ENCODE results near the gene ADGRF3. TPM values are rescaled to one million over a fixed set of nuclear protein-coding genes. Genes with fewer than 3 reads are reported as not detected.
"Not testable (repeated sequence)": the region's sequence is repeated elsewhere in the genome, so short reads cannot be mapped to it uniquely, and the experiment has no call there.

Gene ADGRF3
- total and polyA plus RNA-seq, 2 of the 13 experiments (the other 11 are each of a cell fraction or from before 2014, with no cell fraction given), result 0.40 to 1.5 TPM

GRCh38 chr2:26330114-26330549 lies 16.5 kb downstream of the ADGRF3 start (continued):
- TF ChIP-seq TSC22D2 (CRISPR knock-in tag; IDR thresholded peaks at IDR 0.05; ENCODE audit: borderline replicate concordance) (0 out of 2 replicates have a peak, but pooled peaks have one; percentile 52), KMT2A (CRISPR knock-in tag; IDR thresholded peaks at IDR 0.05) (peak; percentile 27; the same call in 1 of the 2 replicates), TBX2 (CRISPR knock-in tag; IDR thresholded peaks at IDR 0.05; ENCODE audit: borderline replicate concordance) (no peak), SALL1 (CRISPR knock-in tag; IDR thresholded peaks at IDR 0.05) (peak; percentile 62), MIER3 (CRISPR knock-in tag; IDR thresholded peaks at IDR 0.05; ENCODE audit: borderline replicate concordance) (0 out of 2 replicates have a peak, but pooled peaks have one; percentile 65), MIXL1 (CRISPR knock-in tag; IDR thresholded peaks at IDR 0.05) (0 out of 2 replicates have a peak, but pooled peaks have one; percentile 23), ZNF331 (CRISPR knock-in tag; IDR thresholded peaks at IDR 0.05) (peak; percentile 79; the same call in 1 of the 2 replicates), MATR3 (CRISPR knock-in tag; IDR thresholded peaks at IDR 0.05) (no peak), ZBTB25 (CRISPR knock-in tag; IDR thresholded peaks at IDR 0.05) (no peak), ZFP36L2 (CRISPR knock-in tag; IDR thresholded peaks at IDR 0.05) (0 out of 2 replicates have a peak, but pooled peaks have one; percentile 60), ZNF614 (CRISPR knock-in tag; IDR thresholded peaks at IDR 0.05; ENCODE audit: borderline replicate concordance) (0 out of 2 replicates have a peak, but pooled peaks have one; percentile 70), EEA1 (CRISPR knock-in tag; IDR thresholded peaks at IDR 0.05; ENCODE audit: borderline replicate concordance) (no peak)

- in situ Hi-C loops (cut with HindIII; ENCODE audit: extremely low pct_ligation_motif_present, low pct_unique_long_range_greater_than_20kb), result loop anchor here (25.0 kb wide), 1 partner anchor 342 kb away; the partner anchor contains the start of gene KIF3C
- WGBS (ENCODE audit: low lambda C conversion rate), result 68% methylated on average over 4 of the region's 4 CpGs
Observed at GRCh38 chr2:26329083-26329482, 17.5 kb downstream of the ADGRF3 start.

More at GRCh38 chr2:26329083-26329482, 17.5 kb downstream of the ADGRF3 start:
- intact Hi-C loops (cut with micrococcal nuclease; ENCODE audit: unreplicated experiment), result loop anchor here (5.0 kb wide), 1 partner anchor 157 kb away; the partner anchor contains the start of gene GAREM2
- POLR2A ChIA-PET; H4K20me1 ChIP-seq (ENCODE audit: insufficient read depth, low read length); BruUV-seq (replicated peaks); H3K9ac ChIP-seq (ENCODE audit: insufficient read depth, low read depth, low read length); ATAC-seq; DNase-seq (ENCODE audit: low spot score); H3K4me2 ChIP-seq (ENCODE audit: low read depth, low read length); H3K36me3 ChIP-seq (replicated peaks in 1 of 2; ENCODE audit: control insufficient read depth in 1 of 2, insufficient read depth in 2 of 2, low read length in 2 of 2); H3K27ac ChIP-seq (ENCODE audit: extremely low read length, insufficient read depth, low read length); H3K27me3 ChIP-seq (ENCODE audit: control insufficient read depth in 1 of 2, insufficient read depth in 2 of 2, low read length in 2 of 2); H3K4me3 ChIP-seq (replicated peaks in 1 of 3; ENCODE audit: insufficient read depth in 1 of 3, low read depth in 2 of 3, low read length in 3 of 3); H3K9me3 ChIP-seq (ENCODE audit: low read length); H2AFZ ChIP-seq (ENCODE audit: low read length); H3K79me2 ChIP-seq (ENCODE audit: insufficient read depth, low read length); FAIRE-seq: not testable (repeated sequence)
- H3K4me1 ChIP-seq (ENCODE audit: insufficient read depth, low read length), result peaks cover 38% of the 10 kb centered on the region
- CTCF ChIA-PET (ENCODE audit: low intra/inter-chr PET ratio, low total read pairs), result interaction anchor here (1.5 kb wide), 1 partner anchor 94 kb away, joined by 10 read pairs; no protein-coding TSS in a partner anchor
- peak; percentile 74 for TF ChIP-seq ZNF121 (CRISPR knock-in tag; IDR thresholded peaks at IDR 0.05)
